ENCODE measurements around the gene CFAP58.

CFAP58 gene

DNA sequence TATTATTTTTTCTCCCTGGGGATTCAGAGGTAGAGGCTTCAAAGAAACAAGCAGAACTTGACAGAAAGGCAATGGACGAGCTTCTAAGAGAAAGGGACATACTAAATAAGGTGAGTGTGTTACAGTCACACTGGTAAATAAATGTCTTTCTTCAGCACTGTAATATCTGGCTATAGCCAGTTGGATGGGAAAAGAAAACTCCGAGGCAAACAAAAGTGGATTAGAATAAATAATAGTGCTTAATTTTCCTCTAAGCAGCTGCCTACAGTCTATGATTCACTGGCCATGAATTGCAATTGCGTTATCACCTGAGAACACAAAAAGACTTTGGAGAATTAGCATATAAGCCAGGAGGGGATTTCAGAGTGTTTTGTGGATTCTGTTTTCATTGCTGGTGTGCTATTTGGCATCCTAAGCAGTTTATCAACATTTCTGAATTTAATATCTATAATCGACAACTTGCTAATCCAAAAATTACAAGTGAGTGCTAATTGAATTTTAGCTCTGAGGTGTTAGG is 23.2 kb downstream of the CFAP58 start:
- no peak for DNase-seq

DNA sequence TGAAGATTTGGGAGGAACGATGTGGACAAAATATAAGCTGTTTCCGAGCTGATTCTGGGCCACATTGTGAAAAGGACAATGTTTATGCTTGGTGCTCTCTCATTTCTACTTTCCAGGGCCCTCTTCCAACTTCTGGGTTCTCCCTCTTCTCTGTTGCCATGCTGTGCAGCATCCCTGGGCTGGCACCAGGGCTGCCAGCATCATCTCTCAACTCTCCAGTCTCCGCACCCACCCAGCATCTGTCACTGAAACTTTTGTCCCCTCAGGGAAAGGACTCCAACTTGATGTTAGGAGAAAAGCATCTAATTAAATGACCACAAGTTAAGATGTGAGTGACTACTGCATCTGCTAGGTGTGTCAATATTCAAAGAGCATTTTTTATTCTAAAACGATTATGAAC is 26.7 kb downstream of the CFAP58 start:
- DNase-seq: no peak

DNA sequence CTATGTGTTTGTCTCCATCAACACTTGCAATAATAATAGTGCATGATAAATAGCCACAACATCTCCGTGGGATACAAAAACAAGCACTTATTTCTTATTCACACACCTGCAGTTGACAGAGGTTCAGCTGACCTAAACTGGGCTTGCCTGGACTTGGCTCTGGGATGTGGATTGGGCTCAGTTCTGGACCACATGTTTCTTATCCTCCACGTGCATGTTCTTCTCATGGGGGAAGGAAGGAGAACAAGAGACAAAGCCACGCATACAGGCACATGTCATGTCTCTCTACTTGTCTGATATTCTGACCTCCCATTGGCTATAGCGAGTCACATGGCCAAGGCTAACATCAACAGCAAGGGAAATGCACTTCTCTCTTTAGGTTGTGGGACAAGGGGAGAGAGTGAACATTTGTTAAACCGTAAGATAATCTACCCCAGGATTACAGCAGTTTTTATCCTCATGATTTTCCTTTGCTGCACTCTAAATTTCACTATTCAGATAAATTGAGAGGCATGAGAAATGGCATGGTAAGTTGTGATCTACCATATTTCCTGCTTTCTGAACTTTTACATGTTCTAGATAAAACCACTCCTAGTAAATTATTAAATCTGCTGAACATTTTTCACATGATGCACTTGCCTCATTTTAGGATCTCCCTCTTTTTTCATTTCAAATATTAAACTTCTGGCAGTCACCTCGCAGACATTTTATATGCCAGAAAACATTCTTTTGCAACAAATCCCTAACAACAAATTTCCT is 33.7 kb downstream of the CFAP58 start:
- DNase-seq: no peak

DNA sequence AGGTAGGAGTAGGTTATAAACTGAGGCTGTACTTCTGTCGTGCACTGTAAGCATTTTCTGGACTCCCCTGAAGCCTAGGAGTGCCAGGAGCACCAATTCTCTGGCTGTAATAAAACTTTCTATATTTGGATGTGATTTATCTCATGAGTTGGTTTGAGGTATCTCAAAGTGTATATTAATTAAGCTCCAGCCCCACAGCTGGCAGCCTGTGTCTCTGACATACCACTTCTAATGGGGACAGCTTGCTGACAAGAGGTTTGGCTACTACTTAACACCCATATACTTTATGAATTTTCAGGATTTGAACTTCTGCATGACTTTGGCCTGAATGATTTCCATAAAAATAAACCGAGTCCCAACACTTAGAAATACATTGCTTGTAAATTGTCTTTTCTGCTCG is 35.2 kb downstream of the CFAP58 start:
- no peak for DNase-seq

DNA sequence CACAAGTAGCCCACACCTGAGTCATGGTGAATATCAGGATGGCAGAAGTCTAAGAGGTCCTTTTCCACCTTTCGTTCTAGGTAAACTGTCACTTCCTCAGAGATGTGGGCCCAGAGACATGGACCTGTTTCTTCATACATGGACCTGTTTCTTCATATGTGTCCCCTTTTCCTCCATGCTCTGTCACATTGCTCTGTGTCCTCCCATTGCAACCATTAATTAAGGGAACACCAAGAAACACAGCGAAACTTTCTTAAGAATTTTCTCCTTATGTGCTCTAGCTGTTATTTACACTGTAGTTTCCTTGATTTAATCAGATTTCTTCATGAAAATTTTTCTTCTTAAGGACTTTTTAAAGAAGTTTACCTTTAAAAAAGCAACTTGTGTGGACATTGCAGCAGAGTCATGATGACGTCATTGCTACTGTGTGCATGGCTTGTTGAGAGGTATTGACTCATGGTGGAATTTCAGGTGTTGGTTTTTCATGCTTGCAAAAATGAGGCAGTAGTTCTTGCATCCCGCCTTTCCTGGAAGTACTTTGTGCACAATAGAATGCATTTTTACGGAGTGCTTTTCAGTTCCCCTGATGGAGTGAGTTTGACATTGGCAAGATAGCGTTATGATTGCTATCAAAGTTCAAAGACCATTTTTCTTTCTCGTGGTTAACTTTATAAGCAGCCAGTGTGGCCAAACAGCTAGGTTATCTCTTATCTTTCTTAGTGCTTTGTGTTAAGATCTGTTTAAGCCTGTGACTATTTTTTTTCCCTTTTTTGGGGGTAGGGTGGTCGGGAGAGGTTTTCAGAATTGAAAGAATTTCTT is 37.7 kb downstream of the CFAP58 start:
- no peak for DNase-seq

DNA sequence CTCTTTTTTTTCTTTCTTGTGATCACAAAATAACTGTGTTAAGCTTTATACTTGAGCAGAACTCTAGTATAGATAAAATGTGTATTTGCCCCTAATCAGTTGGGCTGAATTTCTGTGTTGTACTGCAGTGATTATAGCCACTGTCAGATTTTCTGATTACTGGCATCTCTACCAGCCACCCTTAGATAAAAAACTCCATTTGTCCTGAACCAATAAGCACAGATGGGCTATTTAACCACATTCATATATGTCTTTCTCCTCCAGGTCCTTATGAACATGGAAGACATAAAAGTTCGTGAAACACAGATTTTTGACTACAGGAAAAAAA is 38.3 kb downstream of the CFAP58 start:
- no peak for DNase-seq

DNA sequence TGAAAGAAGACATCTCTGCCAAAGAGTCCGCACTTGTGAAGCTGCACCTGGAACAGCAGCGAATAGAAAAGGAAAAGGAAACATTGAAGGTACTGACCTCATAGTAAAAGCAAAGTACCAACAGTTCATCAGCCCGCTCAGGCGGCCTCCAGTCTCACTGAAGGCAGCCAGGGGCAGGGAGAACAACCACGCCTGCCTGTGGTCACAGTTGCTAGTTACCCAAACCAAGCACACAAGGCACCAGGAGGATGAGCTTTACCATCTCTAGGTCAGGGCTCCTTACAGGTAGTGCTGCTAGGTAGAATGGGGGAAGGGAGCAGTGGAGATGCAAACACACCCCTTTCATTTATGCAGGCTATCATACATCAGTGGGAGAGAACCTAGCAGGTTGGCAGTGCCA is 39.8 kb downstream of the CFAP58 start:
- DNase-seq: no peak

DNA sequence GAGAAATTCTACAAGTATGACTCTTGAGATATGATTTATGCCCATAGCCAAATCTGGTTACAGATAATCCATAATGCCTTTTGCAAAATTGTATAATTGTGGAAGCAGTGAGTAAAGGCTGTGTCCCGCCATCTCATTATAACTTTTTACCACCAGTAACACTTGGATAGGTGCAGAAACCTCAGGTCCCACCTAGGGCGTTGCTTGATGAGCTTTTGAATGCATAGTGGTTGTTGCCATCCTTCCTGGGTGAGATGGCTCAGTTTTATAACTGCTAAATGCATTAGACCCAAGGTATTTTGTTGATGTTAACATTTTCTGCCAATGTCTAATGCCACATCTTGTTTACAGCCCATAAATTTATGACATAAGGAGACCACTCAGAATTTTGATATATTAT is 42.9 kb downstream of the CFAP58 start:
- DNase-seq: no peak

DNA sequence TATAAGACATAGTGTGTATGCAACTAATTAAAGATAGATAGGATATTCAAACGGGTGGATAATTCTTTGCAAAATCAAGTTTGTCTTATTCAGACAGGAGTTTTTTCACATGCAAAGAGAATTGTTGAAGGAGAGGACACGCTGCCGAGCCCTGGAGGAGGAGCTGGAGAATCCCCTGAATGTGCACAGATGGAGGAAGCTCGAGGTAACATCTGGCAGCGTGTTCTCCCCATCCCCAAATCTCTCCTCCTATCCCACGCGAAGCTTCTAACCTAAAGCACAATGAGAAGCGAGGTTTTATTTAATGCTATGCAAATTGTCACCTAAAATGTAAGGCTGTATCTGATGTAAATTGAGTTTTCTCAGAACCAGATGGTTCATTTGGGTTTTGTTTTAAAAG is 50.0 kb downstream of the CFAP58 start:
- no peak for DNase-seq

DNA sequence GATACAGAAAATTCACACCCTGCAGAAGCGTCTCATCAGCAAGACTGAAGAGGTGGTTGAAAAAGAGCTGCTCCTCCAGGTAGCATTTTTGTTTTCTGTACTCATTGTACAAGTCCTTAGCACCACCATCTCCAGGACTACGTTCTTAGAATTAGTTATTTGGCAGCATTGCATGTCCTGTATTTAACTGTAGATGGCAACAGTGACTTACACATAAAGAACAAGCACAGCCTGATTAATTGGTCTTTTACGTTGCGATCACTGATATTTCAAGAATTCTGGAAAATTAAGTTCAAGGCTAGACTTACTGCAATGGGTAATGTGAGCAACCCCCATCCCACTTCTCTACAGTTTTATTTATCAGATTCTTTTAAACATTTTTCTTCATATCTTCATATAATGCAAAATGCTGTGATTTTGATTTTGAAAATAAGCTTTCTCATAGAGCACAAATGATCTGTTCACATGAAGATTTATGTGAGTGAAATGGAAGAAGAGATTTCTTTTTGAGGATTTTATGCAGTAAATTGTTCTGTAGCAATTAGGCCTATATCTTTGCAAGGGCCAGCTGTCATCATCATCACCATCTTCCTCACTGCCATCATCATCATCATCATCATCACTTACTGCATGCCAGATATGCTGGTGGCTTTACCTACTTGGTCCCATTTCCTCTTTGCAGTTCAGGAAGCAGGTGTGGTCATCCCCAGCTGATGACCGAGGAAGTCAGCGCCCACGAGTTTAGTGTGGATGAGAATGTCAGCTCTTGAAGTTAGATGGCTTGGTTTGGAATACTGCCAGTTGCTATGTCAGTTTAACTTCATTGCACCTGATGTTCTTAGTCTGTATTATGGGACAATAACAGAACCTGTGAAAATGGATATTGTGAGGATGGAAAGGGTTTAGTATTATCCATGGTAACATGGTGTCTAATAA is 53.4 kb downstream of the CFAP58 start:
- no peak for DNase-seq

DNA sequence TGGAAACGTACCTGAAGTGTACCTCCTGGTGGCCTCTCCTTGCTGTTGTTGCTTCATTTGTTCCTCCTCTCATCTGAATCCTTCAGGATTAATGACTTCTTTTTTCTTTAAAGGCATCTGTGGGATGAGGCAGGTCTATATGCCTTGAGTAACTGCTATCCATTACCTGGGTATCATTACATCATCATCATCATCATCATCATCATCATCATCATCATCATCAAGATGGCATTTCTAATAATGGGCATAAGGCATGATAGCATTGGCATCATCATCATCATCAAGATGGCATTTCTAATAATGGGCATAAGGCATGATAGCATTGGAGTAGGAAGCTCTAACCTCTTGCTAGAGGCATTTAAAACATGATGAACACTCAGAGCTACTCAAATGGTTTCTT is 59.9 kb downstream of the CFAP58 start:
- no peak for DNase-seq

DNA sequence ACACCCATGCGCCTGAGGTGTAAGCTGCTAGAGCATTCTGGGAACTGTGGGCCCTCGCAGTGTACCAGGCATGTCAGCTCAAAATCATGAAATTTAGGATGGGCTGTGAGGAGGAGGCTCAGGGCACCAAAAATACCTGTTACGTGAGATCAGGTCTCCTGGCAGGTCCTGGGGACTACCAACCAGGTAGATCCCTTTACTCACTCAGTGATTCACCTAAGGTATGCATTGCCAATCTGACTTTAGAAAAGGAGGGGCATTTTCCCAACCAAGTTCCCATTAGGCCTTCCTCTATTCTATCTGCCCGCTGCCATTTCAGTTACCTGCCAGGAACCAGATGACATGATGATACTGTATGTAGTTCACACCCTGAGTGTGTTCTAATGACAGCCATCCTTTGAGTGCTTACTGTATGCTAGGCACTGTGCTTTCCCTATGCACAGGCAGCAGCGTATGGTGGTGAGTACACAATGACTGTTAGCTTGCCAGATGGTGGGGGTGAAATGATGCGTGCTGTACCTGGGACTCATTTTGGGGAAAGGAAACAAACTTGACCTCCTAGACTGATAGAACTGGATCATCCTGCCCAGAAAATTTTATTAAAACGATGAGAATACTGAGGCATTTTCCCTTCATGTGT is 62.0 kb downstream of the CFAP58 start:
- no peak for DNase-seq

DNA sequence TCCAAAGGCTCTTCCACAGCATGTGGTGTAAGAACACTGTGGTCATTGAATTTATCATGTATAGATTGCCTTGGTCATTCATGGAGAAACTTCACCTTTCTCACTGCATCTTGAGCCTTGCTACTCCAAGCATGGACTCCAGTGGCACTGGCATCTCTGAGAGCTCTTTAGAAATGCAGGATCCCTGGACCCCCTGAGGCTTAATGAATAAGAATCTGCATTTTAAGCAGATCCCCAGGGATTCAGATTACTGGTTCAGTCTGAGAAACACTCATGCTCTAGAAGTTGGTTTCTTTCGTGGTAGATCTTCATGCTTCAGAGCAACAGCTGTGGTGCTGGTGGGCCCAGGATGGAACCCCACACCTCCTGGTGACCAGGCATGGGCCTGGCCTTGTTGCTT is 63.2 kb downstream of the CFAP58 start:
- no peak for DNase-seq

DNA sequence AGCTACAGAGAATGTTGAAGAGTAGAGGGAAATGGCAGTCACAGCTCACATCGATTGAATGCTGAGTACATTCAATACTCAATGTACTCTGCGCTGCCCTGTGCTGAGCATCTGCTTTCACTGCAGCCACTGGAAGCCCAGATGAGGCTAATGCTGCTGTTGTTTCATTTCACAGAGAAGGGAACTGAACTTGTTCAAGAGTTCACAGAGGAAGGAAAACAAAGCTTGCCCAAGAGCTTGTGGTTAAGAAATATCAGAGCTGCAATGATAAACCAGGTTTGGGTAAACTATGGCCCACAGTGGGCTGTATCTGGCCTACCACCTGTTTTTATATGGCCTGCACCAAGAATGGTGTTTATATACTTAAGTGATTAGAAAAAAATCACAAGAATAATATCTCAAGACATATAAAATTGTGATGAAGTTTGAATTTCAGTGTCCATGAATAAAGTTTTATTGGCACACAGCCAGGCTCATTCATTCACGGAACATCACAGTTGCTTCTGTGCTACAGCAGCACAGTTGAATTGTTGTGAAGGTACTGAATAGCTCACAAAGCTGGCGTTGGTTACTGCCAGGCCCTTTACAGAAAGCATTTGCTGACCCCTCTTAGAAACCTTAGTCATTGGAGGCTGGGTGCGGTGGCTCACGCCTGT is 64.1 kb downstream of the CFAP58 start:
- DNase-seq: no peak

DNA sequence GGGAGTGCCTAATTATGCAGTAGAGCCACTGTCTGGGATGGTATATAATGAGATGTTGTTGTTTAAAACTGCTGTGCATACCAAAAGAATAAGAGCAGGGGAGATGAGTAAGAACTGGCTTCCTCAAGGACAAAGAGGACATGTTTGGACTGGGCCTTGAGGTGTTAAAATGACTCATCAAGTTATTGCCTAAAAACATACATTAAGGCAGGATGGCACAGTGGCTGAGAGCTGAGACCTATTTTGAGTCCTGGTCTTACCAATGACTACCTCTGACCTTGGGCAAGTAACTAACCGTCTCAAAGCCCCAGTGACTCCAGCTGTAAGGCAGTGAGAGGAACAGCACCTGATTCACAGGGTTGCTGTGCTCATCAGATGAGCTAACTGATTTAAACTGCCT is 71.1 kb downstream of the CFAP58 start:
- no peak for DNase-seq

DNA sequence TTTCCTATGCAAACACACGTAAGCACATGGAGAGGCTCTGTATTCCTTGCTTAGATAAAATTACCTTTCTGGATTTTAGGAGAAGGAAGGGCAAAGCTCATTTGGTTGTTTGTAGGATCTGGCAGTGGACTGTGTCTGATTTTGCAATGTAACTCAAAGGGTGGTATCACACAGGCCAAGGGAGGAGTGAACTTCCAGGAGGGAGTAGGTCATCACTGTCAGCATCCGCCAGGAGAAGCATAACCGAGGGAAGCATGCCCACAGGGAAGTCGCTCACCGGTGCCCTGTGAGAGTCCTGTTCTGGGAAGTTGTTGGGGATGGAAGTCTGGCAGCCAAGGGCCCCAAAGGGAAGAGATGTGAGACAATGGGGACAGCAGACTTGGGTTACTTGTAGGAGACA is 74.4 kb downstream of the CFAP58 start:
- DNase-seq: no peak

DNA sequence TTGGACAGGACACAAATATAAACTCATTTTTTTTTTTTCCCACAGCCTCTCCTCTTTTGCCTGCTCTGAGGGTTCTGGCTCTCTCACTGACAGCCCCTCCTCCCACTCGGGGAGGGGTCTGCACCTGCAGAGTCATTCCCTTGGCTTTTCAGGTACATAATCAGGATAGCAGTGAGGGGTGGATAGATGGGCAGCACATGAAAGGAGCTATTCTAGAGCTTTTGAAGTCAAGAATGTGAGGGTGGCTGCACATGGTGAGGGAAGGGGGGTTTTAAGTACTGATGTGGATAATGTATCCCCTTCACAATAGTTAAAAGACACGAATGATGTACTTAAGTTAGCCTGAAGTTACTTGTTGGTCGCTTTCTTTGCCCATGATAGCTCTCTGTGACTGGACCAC is 76.2 kb downstream of the CFAP58 start:
- no peak for DNase-seq

DNA sequence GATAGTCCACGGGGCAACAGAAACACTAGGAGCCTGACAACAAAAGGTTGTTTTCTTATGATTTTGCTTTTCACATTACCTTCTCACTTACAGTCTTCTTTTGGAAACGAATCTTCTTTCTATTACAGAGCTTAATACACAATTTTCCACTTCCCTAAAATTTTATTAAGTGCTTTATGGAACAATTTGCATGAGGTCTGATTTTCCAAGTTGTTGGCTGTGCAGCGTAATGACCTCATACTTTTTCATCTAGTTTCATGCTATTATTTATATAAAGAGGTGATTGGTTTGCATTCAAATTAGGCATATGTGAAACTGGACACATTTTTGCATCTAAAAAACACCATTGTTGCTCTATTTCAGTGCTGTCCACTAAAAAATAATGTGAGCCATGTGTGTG is 76.7 kb downstream of the CFAP58 start:
- DNase-seq: no peak

DNA sequence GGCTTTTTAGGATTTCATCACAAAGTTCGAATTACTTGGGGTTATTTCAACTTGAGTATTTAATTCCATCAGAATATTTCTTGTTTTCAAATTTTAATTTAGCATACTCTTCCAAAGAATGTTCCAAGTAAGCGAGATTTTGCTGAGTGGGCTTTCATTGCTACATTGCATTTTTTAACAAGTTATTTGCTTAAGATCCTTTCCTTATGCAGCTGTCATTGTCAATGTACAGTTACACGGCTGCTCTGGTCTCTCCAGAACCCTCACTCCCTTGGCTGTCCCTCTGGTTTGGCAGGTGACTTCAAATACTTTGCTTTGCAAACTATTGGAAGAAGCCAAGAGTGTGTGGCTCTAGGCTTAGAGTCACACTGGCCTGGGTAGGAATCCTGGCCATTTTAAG is 80.0 kb downstream of the CFAP58 start:
- no peak for DNase-seq

DNA sequence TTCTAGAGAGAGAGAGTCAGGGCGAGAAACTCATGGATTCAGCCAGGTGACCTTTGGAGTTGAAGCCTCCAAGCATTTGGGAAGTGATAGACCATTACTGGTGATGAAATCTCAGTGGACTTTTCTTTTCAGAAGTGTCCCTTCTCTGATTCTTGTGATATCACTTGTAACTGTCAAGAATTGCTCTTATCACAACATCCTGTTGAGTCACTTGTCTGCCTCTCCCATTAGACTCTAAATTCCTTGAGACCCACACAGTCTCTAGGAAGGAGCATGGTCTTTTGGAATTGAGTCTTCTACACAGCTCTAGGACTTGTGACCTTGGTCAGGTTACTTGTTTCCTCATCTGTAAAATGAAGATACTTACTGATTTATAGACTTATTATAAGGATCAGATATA is 81.0 kb downstream of the CFAP58 start:
- DNase-seq: no peak

DNA sequence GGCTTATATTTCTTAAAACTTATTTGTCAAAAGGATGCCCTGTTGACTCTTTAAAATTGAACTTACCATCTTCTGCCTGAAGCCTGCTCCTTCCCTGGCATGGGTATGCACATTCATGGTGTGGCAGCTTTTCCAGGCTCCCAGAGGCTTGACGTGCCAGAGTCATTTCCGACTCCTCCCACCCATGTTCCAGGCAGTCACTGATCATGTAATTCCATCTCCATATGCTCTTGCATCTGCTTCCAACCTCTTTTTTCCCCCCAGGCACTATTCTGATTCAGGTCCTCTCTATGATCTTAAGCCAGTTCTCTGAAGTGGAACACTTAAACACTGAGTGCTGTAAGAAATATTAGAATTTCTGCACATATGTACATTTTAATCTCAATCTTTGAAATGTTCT is 82.2 kb downstream of the CFAP58 start:
- no peak for DNase-seq

DNA sequence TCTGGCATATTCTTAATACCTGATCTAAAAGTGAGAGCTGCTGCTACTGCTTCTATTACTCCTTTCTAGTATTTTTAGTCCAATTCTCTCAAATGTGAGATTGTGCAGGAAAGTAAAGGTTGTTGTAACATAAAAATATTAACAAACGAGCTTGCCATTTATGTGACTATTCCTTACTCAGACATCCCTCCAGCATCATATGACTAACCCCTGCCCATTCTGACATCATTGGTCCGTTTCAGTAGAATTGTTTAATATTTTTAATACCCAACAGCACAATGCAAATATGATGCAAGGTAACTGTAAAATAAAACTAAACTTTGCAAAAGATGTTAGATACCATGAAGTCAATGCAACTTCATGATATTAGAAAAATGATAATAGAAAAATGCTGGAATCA is 83.6 kb downstream of the CFAP58 start:
- DNase-seq: no peak
